Neuronal stem cell (in vitro differentiated cells): ENCODE measurements around the gene RMND5B.
"Not testable (repeated sequence)": the region's sequence is repeated elsewhere in the genome, so short reads cannot be mapped to it uniquely, and the experiment has no call there.

Source experiments
- DNase-seq: peaks from one replicate; pipeline ENCODE4 v3.0.0-alpha.2; 2013; ENCODE audit warnings: low spot score
- H2AFZ ChIP-seq: one replicate; pipeline ENCODE4 v1.6.1; 2013; ENCODE audit warnings: mild to moderate bottlenecking, low read length, inconsistent platforms
- H2AK5ac ChIP-seq: 2 replicates; pipeline ENCODE4 v1.6.1; 2013; ENCODE audit warnings: low read depth, mild to moderate bottlenecking, inconsistent platforms, low read length, moderate library complexity, mixed read lengths
- H2BK120ac ChIP-seq: 2 replicates; pipeline ENCODE4 v1.6.1; 2013; ENCODE audit warnings: low read depth, mild to moderate bottlenecking, inconsistent platforms, low read length, moderate library complexity, mixed read lengths
- H2BK12ac ChIP-seq: one replicate; pipeline ENCODE4 v1.6.1; 2013; ENCODE audit warnings: low read length, inconsistent platforms
- H2BK15ac ChIP-seq: 2 replicates; pipeline ENCODE4 v1.6.1; 2013; ENCODE audit warnings: mild to moderate bottlenecking, low read length, inconsistent platforms, mixed read lengths
- H2BK5ac ChIP-seq: one replicate; pipeline ENCODE4 v1.6.1; 2013; ENCODE audit warnings: inconsistent platforms, mild to moderate bottlenecking, low read length, moderate library complexity
- H3K14ac ChIP-seq: one replicate; pipeline ENCODE4 v1.6.1; 2013; ENCODE audit warnings: low read length, inconsistent platforms
- H3K18ac ChIP-seq: 2 replicates; pipeline ENCODE4 v1.6.1; 2013; ENCODE audit warnings: low read length, inconsistent platforms
- H3K23ac ChIP-seq: 2 replicates; pipeline ENCODE4 v1.6.1; 2013; ENCODE audit warnings: low read depth, mild to moderate bottlenecking, mixed read lengths, low read length, inconsistent platforms; ENCODE audit not compliant: poor library complexity
- H3K27ac ChIP-seq: replicated peaks from 3 replicates; pipeline ENCODE4 v1.5.1; 2013; ENCODE audit warnings: low read length, inconsistent platforms
- H3K27me3 ChIP-seq, 3 experiments: 2 replicates each; pipeline ENCODE4 v1.6.1; 2013; ENCODE audit warnings: low read length in 3 of 3, mild to moderate bottlenecking in 2 of 3, inconsistent platforms in 1 of 3, low read depth in 1 of 3, mixed read lengths in 1 of 3, moderate library complexity in 1 of 3; ENCODE audit not compliant: control insufficient read depth in 3 of 3, insufficient read depth in 3 of 3
- H3K36me3 ChIP-seq, 2 donors: replicated peaks in 1 of 2; 2 replicates each; pipeline ENCODE4 v1.6.1; 2013; ENCODE audit warnings: low read length in 2 of 2; ENCODE audit not compliant: control insufficient read depth in 2 of 2, insufficient read depth in 2 of 2
- H3K4ac ChIP-seq: 2 replicates; pipeline ENCODE4 v1.6.1; 2013; ENCODE audit warnings: inconsistent platforms, mild to moderate bottlenecking, low read length, moderate library complexity
- H3K4me1 ChIP-seq, 2 donors: 1 replicate in 1 of 2; 2 replicates in 1 of 2; pipeline ENCODE4 v1.6.1; 2013; ENCODE audit warnings: low read length in 2 of 2, low read depth in 1 of 2; ENCODE audit not compliant: control insufficient read depth in 2 of 2, insufficient read depth in 1 of 2
- H3K4me2 ChIP-seq: one replicate; pipeline ENCODE4 v1.6.1; 2013; ENCODE audit warnings: mild to moderate bottlenecking, low read length, inconsistent platforms; ENCODE audit not compliant: insufficient read depth, poor library complexity, severe bottlenecking
- H3K4me3 ChIP-seq, 2 donors: 2 replicates each; pipeline ENCODE4 v1.5.1; 2013; ENCODE audit warnings: low read length in 2 of 2, mild to moderate bottlenecking in 2 of 2, inconsistent platforms in 1 of 2, moderate library complexity in 1 of 2
- H3K79me1 ChIP-seq: one replicate; pipeline ENCODE4 v1.6.1; 2013; ENCODE audit warnings: low read depth, mild to moderate bottlenecking, inconsistent platforms, low read length, moderate library complexity
- H3K9ac ChIP-seq: one replicate; pipeline ENCODE4 v1.6.1; 2013; ENCODE audit warnings: mild to moderate bottlenecking, low read depth, low read length, inconsistent platforms; ENCODE audit not compliant: poor library complexity
- H3K9me3 ChIP-seq, 2 donors: replicated peaks in 1 of 2; 2 replicates each; pipeline versions ENCODE3 to v1.6.1; 2013; ENCODE audit warnings: low read length in 2 of 2, mild to moderate bottlenecking in 2 of 2, inconsistent platforms in 1 of 2, low read depth in 1 of 2, mixed read lengths in 1 of 2, moderate library complexity in 1 of 2; ENCODE audit not compliant: control insufficient read depth in 2 of 2, insufficient read depth in 1 of 2
- H4K8ac ChIP-seq: one replicate; pipeline ENCODE4 v1.6.1; 2013; ENCODE audit warnings: low read depth, mild to moderate bottlenecking, inconsistent platforms, low read length, moderate library complexity
- H4K91ac ChIP-seq: one replicate; pipeline ENCODE4 v1.6.1; 2013; ENCODE audit warnings: low read length, low read depth, mild to moderate bottlenecking, inconsistent platforms; ENCODE audit not compliant: poor library complexity
- WGBS, 2 donors: extraction: QIAGEN DNeasy Blood & Tissue Kit; methylation state at CpG; one replicate each; pipeline ENCODE4 v1.1.7; 2013; ENCODE audit warnings: missing lambda C conversion rate in 2 of 2, mixed read lengths in 1 of 2; ENCODE audit not compliant: insufficient read length in 2 of 2, insufficient replicate concordance in 1 of 2; ENCODE audit errors: extremely low coverage in 2 of 2; 5-methylcytosine and 5-hydroxymethylcytosine counted together

RMND5B gene

GRCh38 chr5:178086266-178086665 lies 44.5 kb upstream of the RMND5B start:
- Histone ChIP-seq H2AK5ac (no peak overlapping the region), H2AFZ (no peak overlapping the region), H2BK120ac (no peak overlapping the region), H3K9me3 (no peaks in the 10 kb centered on the region), H3K27ac (no peak overlapping the region), H3K79me1 (no peaks in the 10 kb centered on the region), H4K8ac (no peak overlapping the region), H2BK12ac (no peak overlapping the region), H3K36me3 (no peaks in the 10 kb centered on the region), H3K4ac (no peak overlapping the region), H3K4me1 (no peaks in the 10 kb centered on the region), H3K27me3 (peaks cover 0 to 6% (median 0%) of the 10 kb centered on the region in 3 experiments), H3K9ac (no peak overlapping the region), H3K18ac (no peak overlapping the region), H2BK15ac (no peak overlapping the region), H3K14ac (peak overlapping the region; percentile 38), H3K23ac (no peak overlapping the region), H4K91ac (no peak overlapping the region), H3K4me2 (no peak overlapping the region), H2BK5ac (peak overlapping the region; percentile 75), H3K4me3 (no peak overlapping the region)
- no peak for DNase-seq
- WGBS, 2 donors: no CpG with 5 or more reads among the region's 25 CpGs

- not testable (repeated sequence) for H2BK15ac ChIP-seq, H3K9me3 ChIP-seq
These were observed 43.6 kb upstream of the RMND5B start for GRCh38 chr5:178087199-178087598.

GRCh38 chr5:178090856-178091255 lies 40.0 kb upstream of the RMND5B start:
- Histone ChIP-seq H4K91ac (no peak overlapping the region), H3K27ac (no peak overlapping the region), H2BK5ac (no peak overlapping the region), H3K4me2 (no peak overlapping the region), H3K18ac (no peak overlapping the region), H2BK120ac (no peak overlapping the region), H2AK5ac (no peak overlapping the region), H3K27me3 (no peaks in the 10 kb centered on the region), H3K4ac (no peak overlapping the region), H3K9me3 (peaks cover 0 to 2% of the 10 kb centered on the region in 2 donors), H3K4me1 (no peaks in the 10 kb centered on the region), H3K4me3 (no peak overlapping the region), H4K8ac (no peak overlapping the region), H2BK12ac (no peak overlapping the region), H3K23ac (no peak overlapping the region), H2BK15ac (no peak overlapping the region), H3K79me1 (no peaks in the 10 kb centered on the region), H3K9ac (no peak overlapping the region), H3K36me3 (no peaks in the 10 kb centered on the region), H3K14ac (no peak overlapping the region), H2AFZ (no peak overlapping the region)
- no peak for DNase-seq
- no CpG with 5 or more reads among the region's 6 CpGs for WGBS, 2 donors

More at GRCh38 chr5:178087199-178087598, 43.6 kb upstream of the RMND5B start:
- H3K36me3 ChIP-seq, DNase-seq, H2BK5ac ChIP-seq, H4K8ac ChIP-seq, H3K4me2 ChIP-seq, H3K27ac ChIP-seq, H2AFZ ChIP-seq, H3K18ac ChIP-seq, H3K23ac ChIP-seq, H3K27me3 ChIP-seq, H3K4ac ChIP-seq, H2BK12ac ChIP-seq, H4K91ac ChIP-seq, H3K14ac ChIP-seq, H3K4me1 ChIP-seq, H3K79me1 ChIP-seq, H2BK120ac ChIP-seq, H3K4me3 ChIP-seq, H3K9ac ChIP-seq, H2AK5ac ChIP-seq: not testable (repeated sequence)
- no CpG with 5 or more reads among the region's 5 CpGs for WGBS, 2 donors

- Histone ChIP-seq H3K18ac (no peak overlapping the region), H3K4me3 (no peak overlapping the region), H3K27me3 (no peaks in the 10 kb centered on the region), H3K27ac (no peak overlapping the region), H3K23ac (no peak overlapping the region), H3K4me1 (no peaks in the 10 kb centered on the region), H3K4me2 (no peak overlapping the region), H3K9ac (no peak overlapping the region), H3K79me1 (no peaks in the 10 kb centered on the region), H3K14ac (no peak overlapping the region), H4K91ac (no peak overlapping the region), H2AFZ (no peak overlapping the region), H2AK5ac (no peak overlapping the region), H3K4ac (no peak overlapping the region), H2BK5ac (no peak overlapping the region), H2BK12ac (no peak overlapping the region), H2BK15ac (no peak overlapping the region), H2BK120ac (no peak overlapping the region), H3K9me3 (peaks cover 0 to 2% of the 10 kb centered on the region in 2 donors), H3K36me3 (no peaks in the 10 kb centered on the region), H4K8ac (no peak overlapping the region)
- DNase-seq: no peak
- WGBS, 2 donors: no CpG with 5 or more reads among the region's 2 CpGs
These were observed 37.7 kb upstream of the RMND5B start for GRCh38 chr5:178093134-178093533.
